KMS-11 (cell line): ENCODE measurements around the gene SMCO1.

Experiments
- H2AFZ ChIP-seq: fragments of 200-600 bp; sonication (generic); 2 replicates; pipeline ENCODE4 v1.6.1; 2016; ENCODE audit warnings: antibody characterized with exemption, mixed run types, low read depth
- H3K27ac ChIP-seq: fragments of 200-600 bp; sonication (generic); 2 replicates; pipeline ENCODE4 v1.6.1; 2016; ENCODE audit warnings: mild to moderate bottlenecking, mixed run types
- H3K27me3 ChIP-seq: fragments of 200-600 bp; sonication (generic); 2 replicates; pipeline ENCODE4 v1.6.1; 2017; ENCODE audit warnings: mild to moderate bottlenecking, low read depth, mixed run types, moderate library complexity; ENCODE audit not compliant: insufficient read depth
- H3K36me3 ChIP-seq: fragments of 200-600 bp; sonication (generic); 2 replicates; pipeline ENCODE4 v1.6.1; 2017; ENCODE audit warnings: mild to moderate bottlenecking, mixed run types; ENCODE audit not compliant: insufficient read depth
- H3K4me1 ChIP-seq: fragments of 200-600 bp; sonication (generic); 2 replicates; pipeline ENCODE4 v1.6.1; 2016; ENCODE audit warnings: mild to moderate bottlenecking, low read depth, mixed run types; ENCODE audit not compliant: poor library complexity, severe bottlenecking
- H3K4me2 ChIP-seq: fragments of 200-600 bp; sonication (generic); 2 replicates; pipeline ENCODE4 v1.7.0; 2016; ENCODE audit warnings: mild to moderate bottlenecking, mixed run types
- H3K4me3 ChIP-seq: fragments of 200-600 bp; sonication (generic); IDR thresholded peaks from 2 replicates; pipeline ENCODE4 v1.6.1; 2017; ENCODE audit warnings: low read depth, low read length, mixed read lengths; ENCODE audit not compliant: insufficient read depth
- H3K79me2 ChIP-seq: fragments of 200-600 bp; sonication (generic); 2 replicates; pipeline ENCODE4 v1.6.1; 2016; ENCODE audit warnings: low read depth, mixed run types; ENCODE audit not compliant: insufficient read depth
- H3K9ac ChIP-seq: fragments of 200-600 bp; sonication (generic); 2 replicates; pipeline ENCODE4 v1.6.1; 2016; ENCODE audit warnings: mild to moderate bottlenecking, mixed run types
- H4K20me1 ChIP-seq: fragments of 200-600 bp; sonication (generic); 2 replicates; pipeline ENCODE4 v1.6.1; 2016; ENCODE audit warnings: mild to moderate bottlenecking, mixed run types; ENCODE audit not compliant: insufficient read depth
- CTCF ChIP-seq: fragments of 200-600 bp; sonication (generic); conservative IDR thresholded peaks from 2 replicates; pipeline ENCODE4 v1.6.1; 2017; ENCODE audit warnings: low read depth, mild to moderate bottlenecking, antibody characterized with exemption, low read length, moderate library complexity, mixed read lengths

The SMCO1 gene

DNA sequence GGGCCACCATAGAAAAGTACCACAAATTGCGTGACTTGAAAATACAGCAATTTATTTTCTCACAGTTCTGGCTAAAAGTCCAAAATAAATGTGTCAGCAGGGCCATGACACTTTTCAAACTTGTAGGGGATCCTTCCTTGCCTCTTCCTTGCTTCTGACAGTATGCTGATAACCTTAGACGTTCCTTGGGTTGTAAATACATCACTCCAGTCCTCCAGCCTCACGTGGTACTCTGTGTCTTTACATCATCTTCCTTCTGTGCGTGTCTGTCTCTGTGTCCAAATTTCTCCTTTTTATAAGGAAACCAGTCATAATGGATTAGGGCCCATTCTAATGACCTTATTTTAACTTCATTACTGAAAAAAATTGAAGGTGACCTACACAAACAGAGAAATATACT is 19.0 kb downstream of the SMCO1 start:
- H3K4me1 ChIP-seq = peaks cover 12% of the 10 kb centered on the region
- no peak overlapping the region for H3K4me2 ChIP-seq
- H3K9ac ChIP-seq = no peak overlapping the region
- no peak overlapping the region for H3K4me3 ChIP-seq
- TF ChIP-seq CTCF = no peak
- no peak overlapping the region for H3K27ac ChIP-seq
- no peaks in the 10 kb centered on the region for H3K27me3 ChIP-seq
- 0 out of 2 replicates have a peak, but pooled peaks cover 2% of the 10 kb centered on the region for H4K20me1 ChIP-seq
- H3K36me3 ChIP-seq = no peaks in the 10 kb centered on the region
- peaks cover 95% of the 10 kb centered on the region for H3K79me2 ChIP-seq
- no peak overlapping the region for H2AFZ ChIP-seq

- Histone ChIP-seq H3K27ac (no peak overlapping the region), H3K9ac (no peak overlapping the region), H3K79me2 (peaks cover 89% of the 10 kb centered on the region), H2AFZ (no peak overlapping the region), H3K4me1 (no peaks in the 10 kb centered on the region), H3K36me3 (no peaks in the 10 kb centered on the region), H3K4me2 (no peak overlapping the region), H3K4me3 (no peak overlapping the region), H4K20me1 (no peaks in the 10 kb centered on the region), H3K27me3 (no peaks in the 10 kb centered on the region)
- TF ChIP-seq CTCF = no peak
Measured at GRCh38 chr3:196493292-196493691, 21.9 kb downstream of the SMCO1 start.

- no peak overlapping the region for H3K27ac ChIP-seq
- no peaks in the 10 kb centered on the region for H3K36me3 ChIP-seq
- H3K4me2 ChIP-seq = no peak overlapping the region
- no peak overlapping the region for H2AFZ ChIP-seq
- H3K79me2 ChIP-seq = peaks cover 77% of the 10 kb centered on the region
- no peaks in the 10 kb centered on the region for H3K27me3 ChIP-seq
- TF ChIP-seq CTCF = no peak
- no peaks in the 10 kb centered on the region for H3K4me1 ChIP-seq
- H3K9ac ChIP-seq = no peak overlapping the region
- no peak overlapping the region for H3K4me3 ChIP-seq
- no peaks in the 10 kb centered on the region for H4K20me1 ChIP-seq
Measured at GRCh38 chr3:196492080-196492479, 23.1 kb downstream of the SMCO1 start.

- Histone ChIP-seq H3K4me3 (no peak overlapping the region), H3K79me2 (peaks cover 57% of the 10 kb centered on the region), H3K4me1 (no peaks in the 10 kb centered on the region), H4K20me1 (no peaks in the 10 kb centered on the region), H3K27ac (no peak overlapping the region), H3K36me3 (no peaks in the 10 kb centered on the region), H3K27me3 (no peaks in the 10 kb centered on the region), H2AFZ (no peak overlapping the region), H3K9ac (no peak overlapping the region), H3K4me2 (no peak overlapping the region)
- TF ChIP-seq CTCF = no peak
Measured at GRCh38 chr3:196489747-196490146, 25.4 kb downstream of the SMCO1 start.

DNA sequence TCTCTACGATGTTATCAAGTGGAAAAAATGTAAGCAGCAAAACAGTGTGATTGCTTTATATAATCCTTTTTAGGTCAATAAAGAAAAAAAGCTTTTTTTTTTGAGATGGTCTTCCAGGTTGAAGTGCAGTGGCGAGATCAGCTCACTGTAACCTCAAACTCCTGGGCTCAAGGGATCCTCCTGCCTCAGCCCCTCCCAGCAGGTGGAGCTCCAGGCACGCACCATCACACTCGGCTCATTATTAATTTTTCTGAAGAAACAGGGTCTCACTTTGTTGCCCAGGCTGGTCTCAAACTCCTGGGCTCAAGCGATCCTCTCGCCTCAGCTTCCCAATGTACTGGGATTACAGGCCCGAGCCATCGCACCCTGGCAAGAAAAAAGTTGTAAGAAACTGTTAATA is 28.9 kb downstream of the SMCO1 start:
- no peak overlapping the region for H3K4me2 ChIP-seq
- no peaks in the 10 kb centered on the region for H4K20me1 ChIP-seq
- no peak overlapping the region for H2AFZ ChIP-seq
- peaks cover 24% of the 10 kb centered on the region; the same call in 1 of the 2 replicates for H3K79me2 ChIP-seq
- no peaks in the 10 kb centered on the region for H3K4me1 ChIP-seq
- H3K36me3 ChIP-seq = no peaks in the 10 kb centered on the region
- no peak overlapping the region for H3K9ac ChIP-seq
- H3K27me3 ChIP-seq = no peaks in the 10 kb centered on the region
- H3K27ac ChIP-seq = no peak overlapping the region
- TF ChIP-seq CTCF = peak; percentile 36; the same call in 1 of the 2 replicates
- H3K4me3 ChIP-seq = no peak overlapping the region
